HepG2 (cell line): Measurements from ENCODE around the gene PROX2. TPM values are rescaled to one million over a fixed set of nuclear protein-coding genes. Genes with fewer than 3 reads are reported as not detected.

Experiments
- ATRX ChIP-seq: sonication (generic); formaldehyde crosslinking; IDR thresholded peaks from 2 replicates; pipeline ENCODE4 v1.4.0; 2020; ENCODE audit warnings: missing genetic modification reagents, borderline replicate concordance
- BCL6 ChIP-seq: IDR thresholded peaks from 2 replicates; pipeline ENCODE4 v1.6.1; 2016; ENCODE audit warnings: missing genetic modification reagents, missing compliant biosample characterization
- BORCS8-MEF2B ChIP-seq: sonication (generic); formaldehyde crosslinking; IDR thresholded peaks from 2 replicates; pipeline ENCODE4 v1.8.0; 2022; ENCODE audit warnings: mild to moderate bottlenecking, missing genetic modification reagents
- DPF2 ChIP-seq: sonication (generic); formaldehyde crosslinking; IDR thresholded peaks from 2 replicates; pipeline ENCODE4 v1.4.0; 2020; ENCODE audit warnings: mild to moderate bottlenecking, low read depth, missing genetic modification reagents, borderline replicate concordance
- GLI4 ChIP-seq: sonication (generic); formaldehyde crosslinking; IDR thresholded peaks from 2 replicates; pipeline ENCODE4 v1.5.1; 2020; ENCODE audit warnings: missing genetic modification reagents, mild to moderate bottlenecking, moderate library complexity, borderline replicate concordance
- MTA3 ChIP-seq: sonication (generic); formaldehyde crosslinking; IDR thresholded peaks from 2 replicates; pipeline ENCODE4 v1.4.0; 2020; ENCODE audit warnings: missing genetic modification reagents
- NCOA2 ChIP-seq: sonication (generic); formaldehyde crosslinking; IDR thresholded peaks from 2 replicates; pipeline ENCODE4 v1.8.0; 2022; ENCODE audit warnings: inconsistent platforms
- PAWR ChIP-seq: sonication (generic); formaldehyde crosslinking; IDR thresholded peaks from 2 replicates; pipeline ENCODE4 v1.4.0; 2020; ENCODE audit warnings: missing genetic modification reagents, mild to moderate bottlenecking, borderline replicate concordance
- PITX1 ChIP-seq: sonication (generic); formaldehyde crosslinking; IDR thresholded peaks from 2 replicates; pipeline ENCODE4 v1.5.1; 2020; ENCODE audit warnings: mild to moderate bottlenecking, missing genetic modification reagents
- RAD51 ChIP-seq: fragments of 450-650 bp; IDR thresholded peaks from 2 replicates; pipeline ENCODE4 v1.6.1; 2016; ENCODE audit warnings: borderline replicate concordance
- SETDB1 ChIP-seq: sonication (generic); formaldehyde crosslinking; IDR thresholded peaks from 2 replicates; pipeline ENCODE4 v1.5.1; 2020; ENCODE audit warnings: missing genetic modification reagents, mild to moderate bottlenecking, borderline replicate concordance
- SKI ChIP-seq: fragments of 450-650 bp; IDR thresholded peaks from one replicate; pipeline ENCODE4 v1.6.1; 2018; ENCODE audit warnings: mild to moderate bottlenecking; ENCODE audit not compliant: partially characterized antibody
- SMC3 ChIP-seq: IDR thresholded peaks from 2 replicates; pipeline ENCODE4 v1.6.1; 2011; ENCODE audit warnings: low read length, improper control_type of control experiment
- ZFP41 ChIP-seq: sonication (generic); formaldehyde crosslinking; IDR thresholded peaks from 2 replicates; pipeline ENCODE4 v1.4.0; 2020; ENCODE audit warnings: mild to moderate bottlenecking, missing genetic modification reagents, borderline replicate concordance
- ZMYM2 ChIP-seq: sonication (generic); formaldehyde crosslinking; IDR thresholded peaks from 2 replicates; pipeline ENCODE4 v1.8.0; 2022; ENCODE audit warnings: mild to moderate bottlenecking, missing genetic modification reagents
- ZNF225 ChIP-seq: sonication (generic); formaldehyde crosslinking; IDR thresholded peaks from 2 replicates; pipeline ENCODE4 v1.4.0; 2020; ENCODE audit warnings: mild to moderate bottlenecking, missing genetic modification reagents
- ZNF331 ChIP-seq: sonication (generic); formaldehyde crosslinking; IDR thresholded peaks from 2 replicates; pipeline ENCODE4 v1.4.0; 2020; ENCODE audit warnings: missing genetic modification reagents
- ZNF607 ChIP-seq: sonication (generic); formaldehyde crosslinking; IDR thresholded peaks from 2 replicates; pipeline ENCODE4 v1.5.1; 2020; ENCODE audit warnings: missing genetic modification reagents, mild to moderate bottlenecking, borderline replicate concordance
- ZNF619 ChIP-seq: sonication (generic); formaldehyde crosslinking; IDR thresholded peaks from 2 replicates; pipeline ENCODE4 v1.4.0; 2020; ENCODE audit warnings: mild to moderate bottlenecking, missing genetic modification reagents
- polyA plus RNA-seq, 8 experiments: library from polyadenylated mRNA; depleted of rRNA in 3 of 8; stranded (reverse) in 7 of 8; unstranded in 1 of 8; fragments of >200 nt; fragmentation: Illumina TruSeq in 4 of 8; extraction: Trizol in 4 of 8; gene quantifications; 2 replicates each; pipeline versions ENCODE4 v1.2.1 to v1.2.3, GENCODE V29; 2011 to 2016; ENCODE audit warnings: low read depth in 4 of 8, missing spikeins in 1 of 8, mixed read lengths in 1 of 8; ENCODE audit not compliant: insufficient read depth in 1 of 8
- total RNA-seq, 5 experiments: library from RNA; depleted of rRNA; stranded (reverse); fragments of >200 nt; fragmentation: Illumina TruSeq; extraction: Trizol; gene quantifications; 2 replicates each; pipeline ENCODE4 v1.2.3, GENCODE V29; 2016; ENCODE audit warnings: low read depth in 1 of 5
- TF ChIP-seq, protein P1 (sequence below): sonication (generic); IDR thresholded peaks from 2 replicates; pipeline ENCODE4 v1.6.1; 2016; ENCODE audit warnings: low read depth, borderline replicate concordance
- TF ChIP-seq, protein P2 (sequence below): sonication (generic); formaldehyde crosslinking; IDR thresholded peaks from 2 replicates; pipeline ENCODE4 v1.8.0; 2022; ENCODE audit warnings: mild to moderate bottlenecking, missing genetic modification reagents, borderline replicate concordance
- TF ChIP-seq, protein P3 (sequence below): sonication (generic); formaldehyde crosslinking; IDR thresholded peaks from 2 replicates; pipeline ENCODE4 v1.4.0; 2020; ENCODE audit warnings: mild to moderate bottlenecking, low read depth, missing genetic modification reagents
- TF ChIP-seq, protein P4 (sequence below): sonication (generic); formaldehyde crosslinking; IDR thresholded peaks from 2 replicates; pipeline ENCODE4 v1.5.1; 2020; ENCODE audit warnings: mild to moderate bottlenecking, missing genetic modification reagents, moderate library complexity
- TF ChIP-seq, protein P5 (sequence below): sonication (generic); formaldehyde crosslinking; IDR thresholded peaks from 2 replicates; pipeline ENCODE4 v1.8.0; 2022; ENCODE audit warnings: mild to moderate bottlenecking, missing genetic modification reagents

PROX2 gene
- total and polyA plus RNA-seq, 2 of the 13 experiments (the other 11 are each of a cell fraction or from before 2014, with no cell fraction given) = not detected

DNA sequence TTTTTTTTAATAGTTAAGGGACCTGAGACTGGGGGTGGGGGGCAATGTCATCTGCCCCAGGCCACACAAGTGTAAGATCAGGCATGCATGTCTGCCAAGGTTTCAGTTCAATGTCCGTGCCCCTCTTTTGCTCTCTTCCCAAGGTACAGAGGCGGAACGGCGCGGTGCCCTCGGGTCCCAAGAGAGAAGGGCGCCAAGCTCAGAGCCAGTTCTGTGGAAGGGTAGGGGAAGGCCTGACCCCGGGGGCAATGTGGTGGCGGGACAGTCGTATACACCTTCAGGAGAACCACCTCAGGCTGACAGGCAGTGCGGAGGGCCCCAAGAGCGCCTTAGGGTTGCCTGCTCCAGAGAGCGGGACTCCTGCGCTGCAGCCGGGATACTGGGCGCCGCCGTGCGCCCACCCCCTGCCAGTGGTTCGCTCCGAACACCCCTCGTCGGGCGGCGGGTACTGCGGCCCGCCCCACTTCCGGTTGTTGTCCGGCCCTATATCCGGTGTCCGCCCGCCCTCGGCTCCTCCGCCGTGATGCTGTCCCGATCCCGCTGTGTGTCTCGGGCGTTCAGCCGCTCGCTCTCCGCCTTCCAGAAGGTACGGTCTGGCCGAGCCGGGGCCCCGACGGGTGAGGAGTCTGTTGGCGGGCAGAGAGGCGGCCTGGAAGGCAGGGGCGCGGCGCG is 5.6 kb upstream of the PROX2 start, which contains the start of gene DLST (continued):
- TF ChIP-seq BCL6 (CRISPR knock-in tag) (peak; percentile 55), ATRX (CRISPR knock-in tag) (no peak), SETDB1 (CRISPR knock-in tag) (no peak), ZNF607 (CRISPR knock-in tag) (peak; percentile 85; the same call in 1 of the 2 replicates), ZNF331 (CRISPR knock-in tag) (peak; percentile 38), PAWR (no peak), GLI4 (peak; percentile 54; the same call in 1 of the 2 replicates), SMC3 (no peak), PITX1 (CRISPR knock-in tag) (peak; percentile 52; the same call in 1 of the 2 replicates), NCOA2 (CRISPR knock-in tag) (peak; percentile 57; the same call in 1 of the 2 replicates), ZMYM2 (no peak), ZNF225 (CRISPR knock-in tag) (peak; percentile 28; the same call in 1 of the 2 replicates), RAD51 (no peak), DPF2 (no peak), BORCS8-MEF2B (CRISPR knock-in tag) (peak; percentile 78; the same call in 1 of the 2 replicates), SKI (peak; percentile 45), ZFP41 (peak; percentile 83; the same call in 1 of the 2 replicates), ZNF619 (CRISPR knock-in tag) (peak; percentile 46; the same call in 1 of the 2 replicates), MTA3 (CRISPR knock-in tag) (no peak)
- TF ChIP-seq, protein P1, sequence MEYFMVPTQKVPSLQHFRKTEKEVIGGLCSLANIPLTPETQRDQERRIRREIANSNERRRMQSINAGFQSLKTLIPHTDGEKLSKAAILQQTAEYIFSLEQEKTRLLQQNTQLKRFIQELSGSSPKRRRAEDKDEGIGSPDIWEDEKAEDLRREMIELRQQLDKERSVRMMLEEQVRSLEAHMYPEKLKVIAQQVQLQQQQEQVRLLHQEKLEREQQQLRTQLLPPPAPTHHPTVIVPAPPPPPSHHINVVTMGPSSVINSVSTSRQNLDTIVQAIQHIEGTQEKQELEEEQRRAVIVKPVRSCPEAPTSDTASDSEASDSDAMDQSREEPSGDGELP = peak; percentile 45; the same call in 1 of the 2 replicates
- TF ChIP-seq, protein P2, sequence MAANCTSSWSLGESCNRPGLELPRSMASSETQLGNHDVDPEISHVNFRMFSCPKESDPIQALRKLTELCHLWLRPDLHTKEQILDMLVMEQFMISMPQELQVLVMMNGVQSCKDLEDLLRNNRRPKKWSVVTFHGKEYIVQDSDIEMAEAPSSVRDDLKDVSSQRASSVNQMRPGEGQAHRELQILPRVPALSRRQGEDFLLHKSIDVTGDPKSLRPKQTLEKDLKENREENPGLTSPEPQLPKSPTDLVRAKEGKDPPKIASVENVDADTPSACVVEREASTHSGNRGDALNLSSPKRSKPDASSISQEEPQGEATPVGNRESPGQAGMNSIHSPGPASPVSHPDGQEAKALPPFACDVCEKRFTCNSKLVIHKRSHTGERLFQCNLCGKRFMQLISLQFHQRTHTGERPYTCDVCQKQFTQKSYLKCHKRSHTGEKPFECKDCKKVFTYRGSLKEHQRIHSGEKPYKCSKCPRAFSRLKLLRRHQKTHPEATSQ = 0 out of 2 replicates have a peak, but pooled peaks have one; percentile 46
- TF ChIP-seq, protein P3, sequence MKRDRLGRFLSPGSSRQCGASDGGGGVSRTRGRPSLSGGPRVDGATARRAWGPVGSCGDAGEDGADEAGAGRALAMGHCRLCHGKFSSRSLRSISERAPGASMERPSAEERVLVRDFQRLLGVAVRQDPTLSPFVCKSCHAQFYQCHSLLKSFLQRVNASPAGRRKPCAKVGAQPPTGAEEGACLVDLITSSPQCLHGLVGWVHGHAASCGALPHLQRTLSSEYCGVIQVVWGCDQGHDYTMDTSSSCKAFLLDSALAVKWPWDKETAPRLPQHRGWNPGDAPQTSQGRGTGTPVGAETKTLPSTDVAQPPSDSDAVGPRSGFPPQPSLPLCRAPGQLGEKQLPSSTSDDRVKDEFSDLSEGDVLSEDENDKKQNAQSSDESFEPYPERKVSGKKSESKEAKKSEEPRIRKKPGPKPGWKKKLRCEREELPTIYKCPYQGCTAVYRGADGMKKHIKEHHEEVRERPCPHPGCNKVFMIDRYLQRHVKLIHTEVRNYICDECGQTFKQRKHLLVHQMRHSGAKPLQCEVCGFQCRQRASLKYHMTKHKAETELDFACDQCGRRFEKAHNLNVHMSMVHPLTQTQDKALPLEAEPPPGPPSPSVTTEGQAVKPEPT = no peak
- TF ChIP-seq, protein P4, sequence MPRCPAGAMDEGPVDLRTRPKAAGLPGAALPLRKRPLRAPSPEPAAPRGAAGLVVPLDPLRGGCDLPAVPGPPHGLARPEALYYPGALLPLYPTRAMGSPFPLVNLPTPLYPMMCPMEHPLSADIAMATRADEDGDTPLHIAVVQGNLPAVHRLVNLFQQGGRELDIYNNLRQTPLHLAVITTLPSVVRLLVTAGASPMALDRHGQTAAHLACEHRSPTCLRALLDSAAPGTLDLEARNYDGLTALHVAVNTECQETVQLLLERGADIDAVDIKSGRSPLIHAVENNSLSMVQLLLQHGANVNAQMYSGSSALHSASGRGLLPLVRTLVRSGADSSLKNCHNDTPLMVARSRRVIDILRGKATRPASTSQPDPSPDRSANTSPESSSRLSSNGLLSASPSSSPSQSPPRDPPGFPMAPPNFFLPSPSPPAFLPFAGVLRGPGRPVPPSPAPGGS = no peak
- TF ChIP-seq, protein P5, sequence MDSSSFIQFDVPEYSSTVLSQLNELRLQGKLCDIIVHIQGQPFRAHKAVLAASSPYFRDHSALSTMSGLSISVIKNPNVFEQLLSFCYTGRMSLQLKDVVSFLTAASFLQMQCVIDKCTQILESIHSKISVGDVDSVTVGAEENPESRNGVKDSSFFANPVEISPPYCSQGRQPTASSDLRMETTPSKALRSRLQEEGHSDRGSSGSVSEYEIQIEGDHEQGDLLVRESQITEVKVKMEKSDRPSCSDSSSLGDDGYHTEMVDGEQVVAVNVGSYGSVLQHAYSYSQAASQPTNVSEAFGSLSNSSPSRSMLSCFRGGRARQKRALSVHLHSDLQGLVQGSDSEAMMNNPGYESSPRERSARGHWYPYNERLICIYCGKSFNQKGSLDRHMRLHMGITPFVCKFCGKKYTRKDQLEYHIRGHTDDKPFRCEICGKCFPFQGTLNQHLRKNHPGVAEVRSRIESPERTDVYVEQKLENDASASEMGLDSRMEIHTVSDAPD = no peak
